Ovary (tissue), 9 donors: ENCODE measurements around the gene ZCCHC14. TPM values are rescaled to one million over a fixed set of nuclear protein-coding genes. Genes with fewer than 3 reads are reported as not detected.
"Not testable (repeated sequence)": the region's sequence is repeated elsewhere in the genome, so short reads cannot be mapped to it uniquely, and the experiment has no call there.

Experiments
- DNase-seq, 5 donors: peaks; one replicate each; pipeline ENCODE4 v3.0.0-alpha.2; 2019 to 2020
- H3K27ac ChIP-seq, 2 donors: fragments of 200-600 bp; one replicate each; pipeline versions ENCODE4 v1.5.1 to v1.8.0; 2019 to 2022
- H3K27me3 ChIP-seq: fragments of 200-600 bp; one replicate; pipeline ENCODE4 v1.8.0; 2022
- H3K36me3 ChIP-seq: fragments of 200-600 bp; sonication (generic); one replicate; pipeline ENCODE4 v1.5.1; 2019
- H3K4me1 ChIP-seq: one replicate; pipeline ENCODE4 v1.8.1; 2013; ENCODE audit warnings: mild to moderate bottlenecking, moderate library complexity; ENCODE audit not compliant: insufficient read depth
- H3K4me3 ChIP-seq: fragments of 200-600 bp; sonication (generic); one replicate; pipeline ENCODE4 v1.5.1; 2017
- H3K9me3 ChIP-seq, 2 donors: fragments of 200-600 bp in 1 of 2; sonication (generic) in 1 of 2; one replicate each; pipeline versions ENCODE4 v1.5.1 to v1.8.1; 2013 to 2019; ENCODE audit warnings: mild to moderate bottlenecking in 1 of 2, moderate library complexity in 1 of 2
- CTCF ChIP-seq, 3 donors: fragments of 450-650 bp in 2 of 3; fragments of 200-600 bp in 1 of 3; IDR thresholded peaks; one replicate each; pipeline versions ENCODE4 v1.5.1 to v1.8.0; 2016 to 2022; ENCODE audit warnings: antibody characterized with exemption in 3 of 3, mild to moderate bottlenecking in 1 of 3
- EP300 ChIP-seq: sonication (generic); formaldehyde crosslinking; IDR thresholded peaks from one replicate; pipeline ENCODE4 v1.6.1; 2017; ENCODE audit warnings: antibody characterized with exemption
- POLR2A ChIP-seq: fragments of 450-650 bp; IDR thresholded peaks from one replicate; pipeline ENCODE4 v1.6.1; 2017; ENCODE audit warnings: antibody characterized with exemption, mild to moderate bottlenecking, moderate library complexity
- WGBS, 3 donors: extraction: QIAGEN DNeasy Blood & Tissue Kit in 1 of 3; methylation state at CpG; one replicate each; pipeline versions ENCODE4 v1.1.5 to v1.1.7; 2013 to 2017; 5-methylcytosine and 5-hydroxymethylcytosine counted together
- intact Hi-C, 4 donors: fragments of 100-400 bp; cut with DNase I; formaldehyde crosslinking; loops; one replicate each; pipeline versions ENCODE4 v1.11.0 to v1.15.1; 2022 to 2023
- polyA plus RNA-seq, 2 donors: library from polyadenylated mRNA; stranded (reverse); fragments of 200-250 nt in 1 of 2; fragments of 350-450 nt in 1 of 2; fragmentation: Illumina TruSeq in 1 of 2; extraction: RNeasy Lipid Tissue Mini Kit (QIAGEN cat#74804) in 1 of 2; gene quantifications; one replicate each; pipeline ENCODE4 v1.2.3, GENCODE V29; 2013 to 2014
- total RNA-seq, 7 donors: library from RNA; depleted of rRNA in 2 of 7; stranded (reverse); fragments of >200 nt in 2 of 7; fragmentation: NEBNext Ultra II Directional in 3 of 7; extraction: Animal tissue kit (Norgen Biotek cat#: 25700) in 3 of 7; gene quantifications; one replicate each; pipeline versions ENCODE4 v1.1.0 to v1.2.4, GENCODE V29; 2016 to 2023
- donor health status: DM: no; HTN: no; CAD: no; lungs with moderate emphysema.
- donor health status: DM: no; HTN: no; CAD: no.
- donor health status: Bipolar disorder and iron deficiency.
- donor health status: DM: yes; HTN: yes; CAD: no.
- donor health status: DM: no; HTN: no; CAD: no.
- donor health status: DM: yes; HTN: yes; CAD: no.

Gene ZCCHC14
- total and polyA plus RNA-seq, 9 donors, result 16.1 to 37.6 (median 31.0) TPM

- Histone ChIP-seq H3K36me3 (no peaks in the 10 kb centered on the region), H3K27ac (no peak overlapping the region), H3K4me1 (peaks cover 20% of the 10 kb centered on the region), H3K4me3 (no peak overlapping the region), H3K9me3 (no peaks in the 10 kb centered on the region), H3K27me3 (no peaks in the 10 kb centered on the region)
- 56 to 61% (median 57%) methylated on average over 24 of the region's 24 CpGs for WGBS, 3 donors
- DNase-seq, result peak in 2 of 5 donors; percentile 29 to 55
- intact Hi-C loops, result loop anchor here in 1 of 4 donors (5.0 kb wide), 1 partner anchor 80 kb away; no protein-coding TSS in a partner anchor
- TF ChIP-seq CTCF (IDR thresholded peaks at IDR 0.05) (no peak), POLR2A (no peak), EP300 (no peak)
These were observed 5.4 kb downstream of the ZCCHC14 start for GRCh38 chr16:87487361-87487924.

GRCh38 chr16:87486713-87487247, 6.0 kb downstream of the ZCCHC14 start:
- Histone ChIP-seq H3K36me3 (no peaks in the 10 kb centered on the region), H3K9me3 (no peaks in the 10 kb centered on the region), H3K4me1 (peaks cover 25% of the 10 kb centered on the region), H3K27me3 (no peaks in the 10 kb centered on the region), H3K27ac (no peak overlapping the region), H3K4me3 (no peak overlapping the region)
- DNase-seq, result no peak
- no peak for TF ChIP-seq CTCF (IDR thresholded peaks at IDR 0.05)
- TF ChIP-seq POLR2A, result no peak
- TF ChIP-seq EP300, result no peak
- intact Hi-C loops, result loop anchor here in 1 of 4 donors (5.0 kb wide), 1 partner anchor 79 kb away; no protein-coding TSS in a partner anchor
- 21 to 33% (median 27%) methylated on average over 5 of the region's 5 CpGs for WGBS, 3 donors

GRCh38 chr16:87486282-87486681, 6.5 kb downstream of the ZCCHC14 start:
- WGBS, 3 donors, result 77 to 85% (median 82%) methylated on average over 8 of the region's 8 CpGs
- Histone ChIP-seq H3K4me1 (peaks cover 26% of the 10 kb centered on the region), H3K4me3 (no peak overlapping the region), H3K27ac (no peak overlapping the region), H3K27me3 (no peaks in the 10 kb centered on the region), H3K36me3 (no peaks in the 10 kb centered on the region), H3K9me3 (no peaks in the 10 kb centered on the region)
- DNase-seq, result no peak
- intact Hi-C loops, result loop anchor here in 1 of 4 donors (5.0 kb wide), 1 partner anchor 79 kb away; no protein-coding TSS in a partner anchor
- TF ChIP-seq EP300, result no peak
- no peak for TF ChIP-seq POLR2A

DNA sequence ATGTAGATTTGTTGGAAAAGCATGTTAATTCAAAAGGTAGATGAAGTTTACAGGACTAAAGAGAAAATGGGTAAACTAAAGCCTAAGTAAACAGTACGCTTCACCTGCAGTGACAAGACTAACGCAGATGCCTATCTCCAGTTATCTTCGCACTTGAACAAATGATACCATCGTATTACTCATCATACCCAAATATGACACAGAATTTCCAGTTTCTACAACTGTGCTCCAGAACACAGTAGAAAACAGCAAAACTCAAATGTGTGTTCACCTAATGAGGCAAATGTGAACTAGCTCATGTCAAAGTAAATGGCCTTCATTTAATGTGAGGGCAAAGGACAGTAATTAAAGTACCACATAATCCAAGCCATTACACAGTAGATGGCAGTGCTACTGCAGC, 7.0 kb downstream of the ZCCHC14 start:
- DNase-seq, H3K4me3 ChIP-seq, H3K9me3 ChIP-seq, H3K27me3 ChIP-seq, H3K27ac ChIP-seq, H3K36me3 ChIP-seq: not testable (repeated sequence)
- intact Hi-C loops, result loop anchor here in 1 of 4 donors (5.0 kb wide), 1 partner anchor 78 kb away; no protein-coding TSS in a partner anchor
- H3K4me1 ChIP-seq, result peaks cover 30% of the 10 kb centered on the region
- WGBS, 3 donors, result 91 to 95% (median 94%) methylated on average over 4 of the region's 4 CpGs

DNA sequence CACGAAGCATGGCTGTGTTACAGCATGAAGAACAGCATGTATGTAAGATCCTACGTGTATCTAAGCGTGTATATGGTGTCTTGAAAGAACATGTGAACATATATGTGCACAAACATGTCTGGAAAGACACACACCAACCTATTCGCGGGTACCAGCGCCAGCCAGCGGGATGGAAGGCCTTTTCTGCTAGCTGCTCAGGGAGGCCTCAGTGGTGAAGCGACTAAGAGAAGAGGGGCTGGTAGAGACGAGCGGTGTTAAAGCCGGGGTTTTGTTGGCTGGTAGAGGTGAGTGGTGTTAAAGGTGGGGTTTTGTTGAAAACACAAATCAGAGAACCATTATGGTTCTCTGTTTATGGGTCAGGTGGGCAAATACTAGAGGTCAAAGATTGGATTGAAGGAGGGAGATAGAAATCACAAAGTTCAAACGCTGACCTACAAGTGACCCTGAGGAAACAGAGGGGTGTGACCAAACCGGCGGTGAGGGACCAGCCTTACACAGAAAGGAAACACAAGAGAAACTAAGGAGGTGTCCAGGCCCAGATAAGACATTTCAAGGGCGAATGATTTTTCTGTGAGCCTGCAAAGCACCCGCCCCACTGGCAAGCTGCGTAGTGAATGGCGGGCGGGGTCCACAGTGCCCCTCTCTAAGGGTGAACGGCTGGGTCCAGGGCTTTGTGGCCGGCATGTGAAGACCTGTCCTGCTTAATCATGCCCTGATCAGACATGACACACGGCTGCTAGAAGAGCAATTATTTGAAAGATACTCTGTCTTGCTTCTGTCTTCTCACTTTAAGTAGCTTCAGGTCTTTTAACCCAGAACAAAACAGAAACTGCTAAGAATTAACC, 8.1 kb downstream of the ZCCHC14 start:
- no peak for TF ChIP-seq CTCF (IDR thresholded peaks at IDR 0.05)
- no peak for TF ChIP-seq POLR2A
- no peak for TF ChIP-seq EP300
- Histone ChIP-seq H3K27me3 (no peaks in the 10 kb centered on the region), H3K4me3 (no peak overlapping the region), H3K27ac (no peak overlapping the region), H3K36me3 (no peaks in the 10 kb centered on the region), H3K9me3 (no peaks in the 10 kb centered on the region), H3K4me1 (peaks cover 26% of the 10 kb centered on the region)
- 79 to 86% (median 81%) methylated on average over 21 to 22 of the region's 22 CpGs for WGBS, 3 donors
- intact Hi-C loops, result loop anchor here in 1 of 4 donors (5.0 kb wide), 1 partner anchor 77 kb away; no protein-coding TSS in a partner anchor
- no peak for DNase-seq
